Measurements from ENCODE around the gene SERPINA3. TPM values are rescaled to one million over a fixed set of nuclear protein-coding genes. Genes with fewer than 3 reads are reported as not detected.

Gene SERPINA3
- total RNA-seq, 4 donors from 2014 or later = 1.7 to 109 (median 17.6) TPM

DNA sequence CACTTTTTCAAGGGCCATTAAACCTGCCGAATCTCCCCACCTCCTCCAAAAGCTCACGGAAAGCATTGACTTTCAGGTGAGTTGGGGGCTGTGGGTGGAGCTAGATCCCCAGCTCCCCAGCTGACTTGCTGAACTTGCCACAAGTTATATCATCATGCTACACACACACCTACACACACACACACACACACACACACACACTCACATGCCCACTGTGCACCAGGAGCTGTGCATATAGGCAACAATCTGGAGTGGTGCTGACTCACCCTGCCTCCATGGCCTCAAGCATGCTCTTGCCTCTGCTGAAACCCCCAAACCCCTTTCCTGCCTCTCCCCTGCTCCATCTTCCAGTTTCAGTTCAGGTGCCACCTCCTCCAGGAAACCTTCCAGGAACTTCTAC is 26.1 kb downstream of the SERPINA3 start:
- Histone ChIP-seq H3K27me3 (no peaks in the 10 kb centered on the region), H3K4me3 (no peak overlapping the region), H3K27ac (no peak overlapping the region), H3K4me1 (no peaks in the 10 kb centered on the region), H3K36me3 (no peaks in the 10 kb centered on the region), H3K9me3 (no peaks in the 10 kb centered on the region)
- no peak for DNase-seq
- intact Hi-C loops (cut with DNase I; ENCODE audit: low total_unique reads) = no loop called here
- TF ChIP-seq, protein P1, sequence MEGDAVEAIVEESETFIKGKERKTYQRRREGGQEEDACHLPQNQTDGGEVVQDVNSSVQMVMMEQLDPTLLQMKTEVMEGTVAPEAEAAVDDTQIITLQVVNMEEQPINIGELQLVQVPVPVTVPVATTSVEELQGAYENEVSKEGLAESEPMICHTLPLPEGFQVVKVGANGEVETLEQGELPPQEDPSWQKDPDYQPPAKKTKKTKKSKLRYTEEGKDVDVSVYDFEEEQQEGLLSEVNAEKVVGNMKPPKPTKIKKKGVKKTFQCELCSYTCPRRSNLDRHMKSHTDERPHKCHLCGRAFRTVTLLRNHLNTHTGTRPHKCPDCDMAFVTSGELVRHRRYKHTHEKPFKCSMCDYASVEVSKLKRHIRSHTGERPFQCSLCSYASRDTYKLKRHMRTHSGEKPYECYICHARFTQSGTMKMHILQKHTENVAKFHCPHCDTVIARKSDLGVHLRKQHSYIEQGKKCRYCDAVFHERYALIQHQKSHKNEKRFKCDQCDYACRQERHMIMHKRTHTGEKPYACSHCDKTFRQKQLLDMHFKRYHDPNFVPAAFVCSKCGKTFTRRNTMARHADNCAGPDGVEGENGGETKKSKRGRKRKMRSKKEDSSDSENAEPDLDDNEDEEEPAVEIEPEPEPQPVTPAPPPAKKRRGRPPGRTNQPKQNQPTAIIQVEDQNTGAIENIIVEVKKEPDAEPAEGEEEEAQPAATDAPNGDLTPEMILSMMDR (IDR thresholded peaks at IDR 0.05) = no peak
- no peak for TF ChIP-seq POLR2A (IDR thresholded peaks at IDR 0.05)

DNA sequence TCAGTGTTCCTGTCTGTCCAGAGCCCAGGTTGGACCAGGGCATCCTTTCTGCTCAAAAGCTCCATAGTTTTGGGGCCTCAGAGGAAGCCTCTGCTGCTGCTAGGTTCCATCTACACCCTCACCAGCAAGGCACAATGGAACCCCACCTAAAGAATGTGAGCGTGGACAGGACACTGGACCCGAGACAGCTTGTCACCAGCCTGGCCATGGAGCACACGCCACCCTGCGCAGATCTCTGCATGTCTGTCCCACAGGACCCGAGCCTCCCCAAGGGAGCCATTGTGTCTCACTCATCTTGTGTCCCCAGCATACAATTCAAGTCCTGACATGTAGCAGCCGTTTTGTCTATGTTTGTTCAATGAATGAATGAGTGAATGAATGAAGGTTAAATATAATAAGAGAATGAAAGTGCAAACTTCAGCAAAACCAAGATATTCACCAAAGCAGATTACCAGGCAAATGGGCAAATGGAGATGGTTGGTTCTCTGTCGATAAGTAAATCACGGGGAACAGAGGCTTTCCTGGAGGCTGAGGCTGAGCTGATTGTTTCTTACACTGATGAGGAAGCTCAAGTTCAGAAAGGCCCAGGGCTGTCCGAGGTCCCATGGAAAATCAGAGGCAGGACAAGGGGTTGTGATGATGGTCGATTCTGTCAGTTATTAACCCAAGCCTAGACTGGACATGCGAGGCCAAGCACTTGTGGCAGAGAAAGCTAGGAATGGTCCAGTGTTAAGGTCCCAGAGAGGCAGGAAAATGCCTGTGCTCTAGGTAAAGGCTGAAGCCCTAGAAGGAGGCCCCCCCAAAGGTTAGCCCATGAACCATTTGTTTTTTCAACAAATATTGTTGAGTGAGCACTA is 27.0 kb downstream of the SERPINA3 start:
- H3K27me3 ChIP-seq = no peaks in the 10 kb centered on the region
- no peak overlapping the region for H3K4me3 ChIP-seq
- DNase-seq = no peak
- H3K4me1 ChIP-seq = no peaks in the 10 kb centered on the region
- H3K9me3 ChIP-seq = no peaks in the 10 kb centered on the region
- TF ChIP-seq, protein P1 (IDR thresholded peaks at IDR 0.05) = no peak
- no peak for TF ChIP-seq POLR2A (IDR thresholded peaks at IDR 0.05)
- no peak overlapping the region for H3K27ac ChIP-seq
- intact Hi-C loops (cut with DNase I; ENCODE audit: low total_unique reads) = no loop called here
- no peaks in the 10 kb centered on the region for H3K36me3 ChIP-seq

DNA sequence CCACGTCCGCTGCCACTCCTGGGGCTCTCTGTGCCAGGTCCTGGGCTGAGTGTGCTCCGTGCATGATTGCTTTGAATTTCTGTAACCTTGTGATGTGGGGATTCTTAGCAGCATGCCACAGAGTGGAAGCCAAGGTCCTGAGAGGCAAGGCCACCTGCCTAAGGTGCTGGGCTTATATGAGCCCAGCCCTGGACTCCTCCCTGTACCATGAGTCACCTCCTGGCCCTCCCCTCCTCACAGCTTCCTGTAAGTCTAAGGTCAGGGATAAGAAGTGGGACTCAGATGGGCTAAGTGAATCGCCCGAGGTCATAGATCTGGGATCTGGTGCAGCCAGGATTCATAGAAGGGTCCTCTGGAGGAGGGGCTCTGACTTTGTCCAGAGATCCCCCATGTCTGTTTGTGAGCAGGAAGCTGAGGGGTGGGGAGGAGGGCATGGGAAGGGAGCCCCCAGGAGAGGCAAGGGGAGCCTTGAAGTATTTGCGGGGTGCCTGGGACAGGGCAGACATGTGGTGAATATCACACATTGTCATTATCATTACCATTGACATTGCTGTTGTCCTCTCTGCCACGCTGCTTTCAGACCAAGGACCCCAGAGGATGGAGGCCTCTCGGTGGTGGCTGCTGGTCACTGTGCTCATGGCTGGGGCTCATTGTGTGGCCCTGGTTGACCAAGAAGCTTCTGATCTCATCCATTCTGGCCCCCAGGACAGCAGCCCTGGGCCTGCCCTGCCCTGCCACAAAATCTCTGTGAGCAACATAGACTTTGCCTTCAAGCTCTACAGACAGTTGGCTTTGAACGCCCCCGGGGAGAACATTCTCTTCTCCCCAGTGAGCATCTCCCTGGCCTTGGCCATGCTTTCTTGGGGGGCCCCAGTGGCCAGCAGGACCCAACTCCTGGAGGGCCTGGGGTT is 28.8 kb downstream of the SERPINA3 start:
- no peak for DNase-seq
- Histone ChIP-seq H3K4me3 (no peak overlapping the region), H3K27ac (no peak overlapping the region), H3K4me1 (no peaks in the 10 kb centered on the region), H3K27me3 (no peaks in the 10 kb centered on the region), H3K36me3 (no peaks in the 10 kb centered on the region), H3K9me3 (no peaks in the 10 kb centered on the region)
- TF ChIP-seq, protein P1 (IDR thresholded peaks at IDR 0.05) = no peak
- TF ChIP-seq POLR2A (IDR thresholded peaks at IDR 0.05) = no peak
- intact Hi-C loops (cut with DNase I; ENCODE audit: low total_unique reads) = no loop called here

DNA sequence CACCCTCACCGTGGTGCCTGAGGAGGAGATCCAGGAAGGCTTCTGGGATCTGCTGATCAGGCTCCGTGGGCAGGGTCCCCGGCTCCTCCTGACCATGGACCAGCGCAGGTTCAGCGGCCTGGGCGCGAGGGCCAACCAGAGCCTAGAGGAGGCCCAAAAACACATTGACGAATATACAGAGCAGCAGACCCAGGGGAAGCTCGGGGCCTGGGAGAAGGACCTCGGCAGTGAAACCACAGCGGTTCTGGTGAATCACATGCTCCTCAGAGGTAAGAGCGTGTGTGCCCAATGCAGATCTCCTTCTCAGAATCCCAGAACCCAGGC is 29.4 kb downstream of the SERPINA3 start:
- Histone ChIP-seq H3K4me1 (no peaks in the 10 kb centered on the region), H3K27ac (no peak overlapping the region), H3K27me3 (no peaks in the 10 kb centered on the region), H3K9me3 (no peaks in the 10 kb centered on the region), H3K4me3 (no peak overlapping the region), H3K36me3 (no peaks in the 10 kb centered on the region)
- DNase-seq = no peak
- intact Hi-C loops (cut with DNase I; ENCODE audit: low total_unique reads) = no loop called here
- TF ChIP-seq, protein P1 (IDR thresholded peaks at IDR 0.05) = no peak
- no peak for TF ChIP-seq POLR2A (IDR thresholded peaks at IDR 0.05)

Data from uterus (tissue), 4 donors.